NCI-H748 (cell line): ENCODE measurements around the gene RAB31.

ENCODE experiments used
- DNase-seq: peaks from one replicate; lab custom pipeline; 2025; ENCODE audit not compliant: unreplicated experiment; lab: John Stamatoyannopoulos, UW

RAB31 gene

DNA sequence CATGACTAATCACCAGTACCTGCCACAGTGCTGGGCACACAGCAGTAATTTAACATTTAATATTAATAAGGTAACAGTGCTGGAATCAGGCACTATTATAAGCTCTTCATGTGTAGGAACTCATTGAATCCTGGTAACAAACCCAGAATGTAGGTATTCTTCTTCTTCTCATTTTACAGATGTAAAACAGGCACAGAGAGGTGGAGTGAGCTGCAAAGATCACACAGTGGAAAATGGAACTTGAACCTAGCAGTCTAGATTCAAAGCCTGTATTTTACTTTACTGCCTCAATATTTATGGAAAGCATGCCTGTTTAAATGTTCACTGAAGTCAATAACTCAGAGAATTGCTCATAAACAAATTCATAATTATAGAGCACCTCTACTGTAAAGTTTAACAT lies 202.0 kb downstream of the RAB31 start:
- no peak for DNase-seq

DNA sequence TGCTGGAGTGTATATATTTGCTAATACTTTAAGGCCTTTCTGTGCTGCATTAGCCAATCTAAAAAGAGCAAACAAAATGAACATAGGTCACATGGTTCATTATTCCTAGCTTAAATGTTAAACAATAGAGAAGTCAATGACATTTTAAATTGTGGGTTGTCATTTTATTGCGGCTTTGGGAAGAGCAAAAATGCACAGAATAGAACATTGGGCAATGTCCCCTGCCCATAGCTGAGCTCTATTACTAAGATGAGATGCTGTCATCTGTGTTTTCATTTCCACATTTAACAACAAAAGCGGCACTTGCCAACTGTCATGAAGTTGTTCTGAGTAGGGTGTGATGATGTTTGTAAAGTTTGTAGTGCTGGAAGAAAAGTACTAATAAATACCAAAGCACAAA lies 202.6 kb downstream of the RAB31 start:
- DNase-seq, result no peak

DNA sequence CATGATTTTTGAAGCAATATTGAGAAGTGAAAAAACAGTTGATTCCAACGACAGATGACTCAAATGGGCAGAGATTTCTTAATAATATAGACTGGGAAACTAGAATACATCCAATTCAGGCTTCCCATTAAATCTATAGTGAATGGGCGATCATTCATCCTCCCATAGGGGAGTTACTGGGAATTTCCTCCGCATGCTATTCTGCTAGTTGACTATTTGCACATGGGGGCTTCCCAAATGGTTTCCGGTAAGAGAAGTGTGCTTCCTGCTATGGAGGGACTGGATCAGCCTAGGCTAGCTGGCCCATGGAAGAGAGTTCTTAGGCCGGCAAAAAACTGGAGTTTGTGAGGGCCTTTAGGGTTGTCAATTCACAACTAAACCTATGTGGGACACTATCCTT lies 203.1 kb downstream of the RAB31 start:
- no peak for DNase-seq
